ENCODE data around the gene GGA1.

GGA1 gene

DNA sequence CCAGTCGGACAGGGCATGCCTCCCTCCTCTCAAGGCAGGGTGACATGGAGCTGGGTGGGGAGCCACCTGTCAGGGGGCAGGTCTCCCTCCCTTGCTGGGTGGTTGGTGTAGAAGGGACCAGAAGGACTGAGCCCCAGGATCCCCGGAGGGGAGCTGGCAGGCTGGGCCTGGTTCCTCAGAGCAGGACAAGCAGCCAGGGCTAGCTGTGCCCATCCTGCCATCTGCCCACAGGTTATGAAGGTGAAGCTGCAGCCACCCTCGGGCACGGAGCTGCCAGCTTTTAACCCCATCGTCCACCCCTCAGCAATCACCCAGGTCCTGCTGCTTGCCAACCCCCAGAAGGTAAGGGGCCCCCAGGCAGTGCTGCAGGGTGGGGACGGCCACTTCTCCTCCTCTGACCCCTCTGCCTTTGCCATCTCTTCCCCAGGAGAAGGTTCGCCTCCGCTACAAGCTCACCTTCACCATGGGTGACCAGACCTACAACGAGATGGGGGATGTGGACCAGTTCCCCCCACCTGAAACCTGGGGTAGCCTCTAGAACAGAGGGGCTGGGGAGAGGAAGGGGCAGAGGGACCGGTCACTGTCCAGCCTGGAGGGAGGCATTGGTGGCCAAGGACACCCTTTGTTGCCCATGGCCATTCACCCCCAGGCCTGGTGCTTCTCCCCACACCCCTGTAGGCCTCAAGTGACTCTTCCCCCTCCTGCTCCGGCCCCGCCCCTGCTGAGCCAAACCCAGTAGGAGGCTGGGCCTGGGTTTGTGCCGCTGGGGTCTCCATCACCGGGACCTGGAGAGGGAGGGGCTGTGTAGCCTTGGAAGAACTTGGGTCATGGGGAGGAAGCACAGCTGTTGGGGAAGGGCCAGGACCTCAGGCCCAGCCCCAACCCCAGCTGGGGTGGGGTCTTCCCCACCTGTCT, 23.8 kb downstream of the GGA1 start:
- DNase-seq = no peak

DNA sequence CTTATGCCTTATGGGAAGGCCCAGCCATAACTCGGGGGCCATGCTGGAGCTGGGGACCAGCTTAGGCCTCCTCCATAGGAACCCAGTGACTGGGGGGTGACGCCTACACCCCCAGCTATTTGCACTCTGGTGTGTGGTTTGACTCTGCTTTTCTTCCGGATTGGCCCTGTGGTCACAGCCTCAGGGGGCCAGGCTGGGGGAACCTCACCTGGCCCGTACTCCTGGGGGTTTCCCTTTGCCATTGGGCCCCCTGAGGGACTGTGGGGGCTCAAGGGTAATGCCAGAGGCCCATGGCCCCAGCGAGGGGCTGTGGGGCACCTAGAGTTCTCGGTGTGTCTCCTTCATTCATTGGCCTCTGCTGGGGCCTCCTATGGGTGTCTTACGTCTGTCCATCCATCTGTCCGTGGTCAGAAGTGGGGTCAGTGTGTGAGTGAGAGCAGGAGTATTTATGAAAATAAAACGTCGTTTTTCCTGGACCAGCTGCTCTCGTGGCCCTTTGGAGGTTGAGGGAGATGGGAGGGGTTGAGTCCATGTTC, 24.5 kb downstream of the GGA1 start:
- peak; percentile 58 for DNase-seq

DNA sequence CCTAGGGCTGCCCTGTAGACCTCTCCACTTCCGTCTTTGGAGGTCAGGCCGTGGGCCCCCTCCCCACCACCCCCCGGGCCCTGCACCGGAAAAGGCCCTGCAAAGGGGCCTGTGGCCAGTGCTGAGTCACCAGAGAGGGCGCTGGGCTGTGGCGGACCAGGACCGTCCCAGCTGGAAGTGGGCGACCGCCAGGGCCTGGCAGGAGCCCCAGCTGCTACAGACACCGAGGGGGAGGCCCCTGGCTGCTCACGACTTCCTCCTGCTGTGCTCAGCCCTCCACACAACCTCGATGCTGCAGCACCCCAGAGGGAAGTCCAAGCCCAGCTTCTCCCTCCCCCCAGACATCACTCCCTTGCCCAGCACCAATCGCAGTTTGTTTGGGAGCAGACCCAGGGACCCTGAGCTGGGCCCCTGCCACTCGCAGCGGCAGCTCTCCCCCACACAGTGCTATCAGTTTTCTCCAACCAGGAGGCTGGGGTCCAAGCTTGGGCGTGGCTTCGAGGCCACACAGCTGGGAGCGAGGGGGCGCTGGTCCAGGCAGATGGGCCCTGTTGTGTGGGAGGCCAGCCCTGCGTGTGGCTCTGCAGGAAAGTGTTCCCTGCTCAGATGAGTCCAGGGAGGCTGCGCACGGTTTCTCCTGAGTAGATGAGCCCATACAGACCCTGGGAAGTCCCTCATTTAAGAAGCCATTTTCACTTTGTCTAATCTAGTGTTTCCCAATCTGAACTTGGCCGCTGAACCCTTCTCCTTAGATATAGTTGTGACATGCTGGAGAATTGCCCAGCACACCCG, 25.2 kb downstream of the GGA1 start:
- DNase-seq = peak; percentile 81

DNA sequence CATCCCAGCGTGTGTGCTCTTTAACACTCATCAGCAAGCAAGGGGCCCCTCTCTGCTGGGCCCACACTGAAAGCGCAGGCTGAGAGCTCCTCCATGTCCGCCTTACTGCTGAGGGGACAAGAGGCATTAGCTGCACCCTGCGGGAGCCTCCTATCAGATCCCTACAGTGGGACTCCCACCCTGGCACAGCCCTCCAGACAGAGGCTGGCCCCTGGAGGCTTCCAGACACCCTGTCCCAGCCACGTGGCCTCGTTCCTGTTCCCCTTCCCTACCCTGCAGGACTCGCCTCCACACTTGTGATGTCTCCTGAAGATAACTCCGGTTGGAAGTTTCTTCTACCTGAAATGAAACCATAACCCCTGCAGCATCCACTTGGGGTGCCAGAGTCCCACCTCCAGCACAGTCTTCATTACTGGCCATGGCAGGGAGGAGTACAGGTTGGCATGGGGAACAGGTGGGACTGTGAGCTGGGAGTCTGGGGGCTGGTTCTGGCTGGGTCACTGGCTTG, 25.8 kb downstream of the GGA1 start:
- DNase-seq = no peak

DNA sequence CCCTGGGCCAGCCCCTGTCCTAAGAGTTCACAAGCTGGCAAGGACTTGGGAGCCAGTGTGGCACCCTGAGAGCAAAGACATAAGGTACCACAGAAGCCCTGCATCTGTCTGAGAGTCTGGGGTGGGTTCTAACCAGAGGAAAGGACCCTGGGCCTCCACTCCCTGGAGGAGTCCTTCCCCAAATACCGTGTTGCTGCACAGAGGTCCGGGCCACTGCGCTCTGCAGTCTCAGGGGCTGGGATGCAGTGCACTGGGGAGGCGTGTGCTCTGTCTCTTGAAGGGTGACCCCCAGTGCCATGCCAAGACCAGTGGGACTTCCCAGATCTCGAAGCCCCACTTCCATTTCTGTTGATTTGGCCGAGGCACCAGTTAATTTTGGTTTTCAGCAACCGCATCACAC, 26.5 kb downstream of the GGA1 start:
- DNase-seq = no peak

DNA sequence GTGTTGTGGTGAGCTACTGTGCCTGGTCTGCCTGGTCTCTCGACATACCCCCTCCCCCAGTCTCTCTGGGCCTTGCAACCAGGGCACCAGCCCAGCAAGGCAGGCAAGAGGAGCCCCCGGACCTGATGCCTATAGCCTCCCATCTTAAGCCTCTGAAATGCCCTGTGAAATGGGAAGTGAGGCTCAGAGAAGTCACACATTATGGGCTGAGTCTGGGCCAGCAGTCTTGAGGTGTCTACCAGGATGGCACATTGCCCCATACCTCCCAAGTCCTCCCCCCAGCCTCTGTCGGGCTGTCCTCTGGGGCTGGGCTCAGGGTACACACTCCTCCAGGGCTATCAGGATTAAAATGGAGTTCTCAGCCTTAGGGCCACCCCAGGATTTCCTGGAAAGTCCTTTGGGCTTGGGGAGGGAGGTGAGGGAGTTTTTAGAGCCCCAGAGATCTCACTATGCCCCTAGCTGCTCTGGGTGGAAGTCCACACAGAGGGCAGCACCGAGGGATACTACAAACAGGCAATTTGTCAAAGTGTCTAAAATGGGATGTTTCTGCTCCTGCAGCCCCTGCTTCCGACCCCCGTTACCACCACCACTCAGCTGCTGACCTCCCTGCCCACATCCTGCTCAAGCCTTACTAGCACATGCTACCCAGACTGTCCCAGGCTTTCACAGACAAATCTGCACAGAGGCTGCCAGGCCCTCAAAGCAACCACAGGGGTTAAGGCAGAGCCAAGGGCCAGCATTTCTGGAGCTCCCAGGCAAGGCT, 27.7 kb downstream of the GGA1 start:
- no peak for DNase-seq

DNA sequence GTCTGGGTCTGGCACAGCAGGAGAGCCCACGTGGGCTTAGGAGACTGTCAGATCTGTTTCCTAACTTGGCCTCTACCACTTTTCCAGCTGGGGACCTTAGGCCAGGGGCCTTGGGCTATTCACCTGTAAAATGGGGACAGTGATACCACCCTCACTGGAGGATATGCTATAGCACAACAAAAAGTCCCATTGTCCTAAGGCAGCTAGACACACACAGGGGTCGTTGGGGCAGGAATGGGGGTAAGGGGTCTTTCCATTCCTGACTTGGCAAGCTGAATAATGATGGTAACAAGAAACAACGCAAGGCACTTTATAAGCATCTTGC, 28.3 kb downstream of the GGA1 start:
- DNase-seq = no peak

DNA sequence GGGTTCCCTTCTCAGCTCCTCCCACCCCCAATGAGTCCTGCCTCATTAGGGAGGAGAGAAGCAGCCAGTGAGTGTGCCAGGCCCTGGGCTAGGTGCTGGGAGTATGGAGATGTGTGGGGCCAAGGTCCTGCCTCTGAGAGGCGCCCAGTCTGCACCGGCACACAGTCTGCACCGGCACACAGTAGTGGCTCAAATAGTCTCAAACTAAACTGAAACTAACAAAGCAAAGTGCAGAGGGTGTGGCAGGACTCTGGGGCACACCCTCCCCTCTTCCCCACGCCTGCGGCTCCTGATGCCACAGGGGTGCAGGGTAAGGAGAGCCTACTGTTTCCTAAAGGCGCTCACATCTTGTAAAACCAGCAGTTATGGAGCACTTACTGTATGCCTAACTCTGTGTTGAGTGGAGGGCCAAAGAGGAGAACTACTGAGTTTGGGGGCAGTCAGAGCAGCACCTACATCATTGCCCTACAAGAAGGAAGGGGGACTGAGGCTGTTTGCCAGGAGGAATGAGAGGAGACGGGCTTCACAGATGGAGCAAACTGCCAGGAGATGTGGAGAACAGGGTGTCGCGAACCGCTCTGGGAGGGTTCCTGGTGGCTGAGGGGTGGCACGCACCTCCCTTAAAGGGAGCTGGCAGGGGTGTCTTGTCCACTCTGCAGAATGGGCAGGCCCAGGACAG, 29.9 kb downstream of the GGA1 start:
- DNase-seq = no peak

DNA sequence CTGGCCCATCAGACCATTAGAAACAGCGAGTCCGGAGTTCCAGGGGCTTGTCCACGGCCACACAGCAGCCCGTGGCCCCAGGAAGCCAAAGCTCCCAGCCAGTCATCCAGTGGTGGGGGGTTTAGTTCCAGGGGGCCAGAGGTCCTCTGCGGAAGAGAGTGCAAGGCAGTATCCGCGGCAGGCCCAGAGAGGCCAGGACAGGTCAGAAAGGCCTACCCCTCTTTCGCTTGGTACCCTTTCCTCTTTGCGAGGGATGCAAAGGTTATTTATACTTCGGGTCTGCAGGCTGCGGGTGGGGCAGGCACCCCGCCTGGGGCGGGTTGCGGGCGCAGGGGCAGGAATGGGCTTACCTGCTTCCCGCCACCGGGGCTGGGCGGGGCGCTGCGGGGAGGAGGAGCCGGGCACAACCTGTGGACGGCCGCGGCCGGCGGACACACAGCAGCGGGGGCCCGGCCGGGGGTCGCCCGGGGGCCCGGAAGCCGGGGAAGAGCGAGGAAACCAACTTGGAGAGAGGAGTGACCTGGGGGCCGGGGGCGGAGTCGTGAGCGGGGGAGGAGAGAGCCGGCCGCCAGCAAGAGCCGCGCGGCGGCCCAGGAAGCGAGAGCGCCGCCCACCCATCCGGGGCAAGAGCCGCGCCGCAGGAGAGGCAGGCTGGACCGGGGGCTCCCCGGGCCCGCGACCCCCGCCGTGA, 30.6 kb downstream of the GGA1 start, which contains the start of gene SH3BP1:
TSS of gene SH3BP1 (plus strand) at position 600 of the 691 bp plus-strand sequence. CDS start 119 bp downstream, outside the sequence.
- DNase-seq = peak; percentile 46

DNA sequence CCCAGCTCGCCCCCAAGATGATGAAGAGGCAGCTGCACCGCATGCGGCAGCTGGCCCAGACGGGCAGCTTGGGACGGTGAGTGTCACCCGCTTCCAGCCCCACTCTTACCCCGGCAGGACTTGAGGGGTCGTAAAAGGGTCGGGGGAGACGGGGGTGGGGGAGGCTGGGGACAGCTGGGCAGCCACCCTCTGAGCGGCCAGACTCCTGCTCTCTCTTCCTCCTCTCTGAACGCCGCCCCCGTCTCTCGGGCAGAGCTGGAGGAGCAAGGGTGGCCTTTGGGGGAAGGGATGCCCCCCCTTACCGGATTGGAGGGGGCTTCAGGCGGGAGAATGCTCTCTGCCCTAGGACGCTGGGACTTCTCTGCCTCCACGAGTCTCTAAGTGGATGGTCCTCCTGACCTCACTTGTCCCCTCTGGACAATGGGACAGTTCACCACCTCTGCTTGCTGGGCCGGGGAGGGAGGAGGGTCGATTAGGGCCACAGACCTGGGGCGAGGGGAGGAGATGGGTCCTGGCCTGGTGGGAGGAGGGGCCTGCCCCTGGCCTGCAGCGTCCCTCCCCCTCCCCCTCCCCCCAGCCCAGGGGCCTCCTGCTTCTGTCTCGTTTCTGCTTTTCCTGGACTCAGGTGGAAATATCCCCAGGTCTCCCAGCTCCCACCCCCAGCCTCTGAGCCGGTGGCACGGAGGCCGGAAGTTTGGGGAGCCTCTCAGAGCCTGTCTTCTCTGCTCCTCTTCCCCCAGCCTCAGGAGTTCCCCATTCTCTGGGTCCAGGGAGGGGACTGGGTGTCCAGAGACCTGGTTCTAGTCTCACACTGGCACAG, 31.3 kb downstream of the GGA1 start:
- no peak for DNase-seq

DNA sequence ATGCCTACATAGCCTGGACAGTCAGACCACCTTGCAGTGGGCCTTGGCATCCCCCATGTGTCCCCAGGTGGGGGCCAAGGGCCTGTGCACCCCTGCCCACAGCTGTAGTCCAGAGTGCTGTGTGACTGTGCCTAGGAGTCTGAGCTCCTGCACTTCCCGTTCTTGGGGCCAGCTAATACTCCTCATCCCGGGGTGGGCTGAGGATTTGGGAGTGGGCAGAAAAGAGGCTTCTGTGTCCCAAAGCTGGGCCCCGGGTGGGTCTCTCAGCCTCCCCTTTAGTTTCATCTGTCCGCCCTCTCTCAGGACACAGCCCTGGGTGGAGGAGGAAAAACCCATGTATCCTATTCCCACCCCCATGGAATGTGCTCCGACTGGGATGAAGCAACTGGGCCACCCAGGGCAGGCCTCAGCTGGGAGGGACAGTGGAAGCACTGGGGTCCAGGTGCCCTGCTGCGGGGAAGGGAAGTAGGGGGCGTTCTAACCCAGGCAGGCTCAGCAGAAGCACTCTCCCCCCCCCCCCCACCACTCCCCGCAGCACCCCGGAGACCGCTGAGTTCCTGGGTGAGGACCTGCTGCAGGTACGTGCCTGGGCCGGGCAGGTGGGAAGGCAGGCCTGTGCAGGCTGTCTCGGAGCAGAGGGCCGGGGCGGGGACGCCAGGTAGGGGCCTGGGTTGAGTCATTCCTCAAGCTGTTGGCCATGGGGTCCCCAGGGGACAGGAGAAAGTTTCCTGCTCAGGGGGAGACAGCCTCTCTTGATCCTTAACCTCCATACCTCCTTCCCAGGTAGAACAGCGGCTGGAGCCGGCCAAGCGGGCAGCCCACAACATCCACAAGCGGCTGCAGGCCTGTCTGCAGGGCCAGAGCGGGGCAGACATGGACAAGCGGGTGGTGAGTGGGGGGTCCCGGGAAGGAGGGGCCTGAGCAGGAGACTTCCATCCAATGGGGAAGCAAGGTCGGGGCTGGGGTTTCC, 32.2 kb downstream of the GGA1 start:
- no peak for DNase-seq

DNA sequence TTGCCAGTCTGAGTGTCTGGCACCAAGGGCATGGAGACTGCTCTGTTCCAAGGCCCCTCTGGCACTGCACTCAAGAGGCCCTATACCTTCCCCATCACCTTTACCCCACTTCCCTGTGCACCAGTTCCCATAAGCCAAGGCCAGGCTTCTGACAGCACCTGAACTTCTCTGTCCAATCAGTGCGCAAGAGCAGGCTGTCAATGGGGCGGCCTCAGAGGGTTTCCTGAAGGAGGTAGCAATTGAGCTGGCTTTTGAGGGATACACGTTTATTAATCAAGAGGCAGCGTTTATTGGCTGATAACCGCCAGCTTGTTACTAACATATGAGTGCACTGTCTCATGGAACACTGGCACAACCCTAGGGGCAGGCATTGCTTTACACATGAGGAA, 32.9 kb downstream of the GGA1 start:
- no peak for DNase-seq

DNA sequence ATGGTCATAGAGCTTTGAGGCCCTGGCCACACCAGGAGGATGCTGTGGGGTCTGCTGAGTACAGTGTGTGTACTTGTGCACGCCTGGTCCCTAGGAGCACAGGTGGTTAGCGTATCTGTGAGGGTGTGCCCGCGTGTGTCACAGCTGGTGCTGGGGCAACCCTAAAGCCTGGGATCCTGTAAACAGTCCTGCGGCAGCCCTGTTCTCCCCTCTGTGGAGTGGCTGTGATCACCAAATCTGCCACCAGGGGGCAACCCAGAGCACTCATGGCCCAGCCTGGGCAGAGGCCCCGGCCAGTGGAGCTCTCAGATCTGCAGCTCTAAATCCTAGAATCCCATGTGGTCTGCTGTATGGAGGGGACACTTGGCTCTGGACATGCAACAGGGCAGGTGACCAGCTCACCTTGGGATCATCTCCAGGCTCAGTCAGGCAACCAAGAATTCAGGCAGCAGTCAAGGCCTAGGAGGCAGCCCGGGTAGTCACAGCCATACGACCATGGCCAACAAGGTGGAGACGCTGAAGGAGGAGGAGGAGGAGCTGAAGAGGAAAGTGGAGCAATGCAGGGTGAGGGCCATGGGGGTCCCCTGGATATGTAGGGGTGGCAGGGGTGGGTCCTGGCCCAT, 34.7 kb downstream of the GGA1 start:
- DNase-seq = peak; percentile 76

DNA sequence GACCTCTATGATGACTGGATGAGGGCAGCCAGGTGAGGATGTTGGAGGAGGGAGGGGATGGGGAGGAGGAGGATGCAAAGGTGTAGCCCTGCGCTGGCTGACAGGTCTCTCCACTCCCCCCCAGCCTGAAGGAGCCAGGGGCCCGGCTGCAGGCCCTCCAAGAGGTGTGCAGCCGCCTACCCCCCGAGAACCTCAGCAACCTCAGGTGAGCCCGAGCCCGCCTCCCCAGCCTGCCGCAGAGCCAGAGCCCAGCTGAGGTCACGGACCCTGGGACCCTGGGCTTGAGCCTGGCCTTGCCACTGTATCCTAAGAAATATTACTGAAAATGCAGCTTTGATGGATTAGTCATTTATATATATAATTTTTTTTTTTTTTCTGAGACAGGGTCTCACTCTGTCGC, 38.7 kb downstream of the GGA1 start:
- no peak for DNase-seq

DNA sequence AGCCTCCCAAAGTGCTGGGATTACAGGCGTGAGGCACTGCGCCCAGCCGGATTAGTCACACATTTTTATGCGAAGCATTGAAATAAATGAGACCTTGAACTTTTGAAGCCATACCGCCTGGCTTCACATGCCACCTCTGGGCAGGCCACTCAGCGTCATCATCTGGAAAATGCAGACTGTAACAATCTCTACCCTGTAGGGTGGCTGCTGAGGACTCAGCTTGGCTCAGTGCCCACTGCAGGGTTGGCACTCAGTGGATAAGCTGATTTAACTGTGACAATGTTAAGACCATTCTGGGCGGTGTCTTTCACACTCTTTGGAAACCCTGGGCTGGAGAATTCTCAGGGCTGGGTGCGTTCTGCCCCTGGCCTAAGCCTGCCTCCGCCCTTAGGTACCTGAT, 39.3 kb downstream of the GGA1 start:
- DNase-seq = no peak

DNA sequence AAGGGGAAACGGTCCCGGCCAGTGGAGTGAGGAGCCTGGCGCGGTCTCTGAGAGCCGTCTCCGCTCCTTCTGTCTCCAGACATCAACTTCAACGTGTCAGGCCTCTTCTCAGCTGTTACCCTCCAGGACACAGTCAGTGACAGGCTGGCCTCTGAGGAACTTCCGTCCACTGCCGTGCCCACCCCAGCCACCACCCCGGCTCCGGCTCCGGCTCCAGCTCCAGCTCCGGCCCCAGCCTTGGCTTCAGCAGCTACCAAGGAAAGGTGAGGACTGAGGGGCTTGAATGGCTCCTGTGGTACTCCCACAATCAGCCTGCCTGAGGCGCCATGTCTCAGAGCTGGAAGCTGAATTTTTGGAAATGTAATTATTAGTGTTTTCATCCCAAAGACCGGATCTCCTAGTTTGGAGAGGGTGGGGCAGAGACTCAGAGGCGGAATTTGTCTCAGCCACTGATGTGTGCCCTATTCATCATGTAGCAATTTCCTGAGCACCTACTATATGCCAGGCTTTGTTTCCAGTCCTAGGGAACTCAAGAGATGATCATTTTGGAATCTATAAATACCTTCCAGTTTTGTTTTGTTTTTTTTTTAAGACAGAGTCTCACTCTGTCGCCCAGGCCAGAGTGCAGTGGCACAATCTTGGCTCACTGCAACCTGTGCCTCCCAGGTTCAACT, 42.0 kb downstream of the GGA1 start:
- no peak for DNase-seq

DNA sequence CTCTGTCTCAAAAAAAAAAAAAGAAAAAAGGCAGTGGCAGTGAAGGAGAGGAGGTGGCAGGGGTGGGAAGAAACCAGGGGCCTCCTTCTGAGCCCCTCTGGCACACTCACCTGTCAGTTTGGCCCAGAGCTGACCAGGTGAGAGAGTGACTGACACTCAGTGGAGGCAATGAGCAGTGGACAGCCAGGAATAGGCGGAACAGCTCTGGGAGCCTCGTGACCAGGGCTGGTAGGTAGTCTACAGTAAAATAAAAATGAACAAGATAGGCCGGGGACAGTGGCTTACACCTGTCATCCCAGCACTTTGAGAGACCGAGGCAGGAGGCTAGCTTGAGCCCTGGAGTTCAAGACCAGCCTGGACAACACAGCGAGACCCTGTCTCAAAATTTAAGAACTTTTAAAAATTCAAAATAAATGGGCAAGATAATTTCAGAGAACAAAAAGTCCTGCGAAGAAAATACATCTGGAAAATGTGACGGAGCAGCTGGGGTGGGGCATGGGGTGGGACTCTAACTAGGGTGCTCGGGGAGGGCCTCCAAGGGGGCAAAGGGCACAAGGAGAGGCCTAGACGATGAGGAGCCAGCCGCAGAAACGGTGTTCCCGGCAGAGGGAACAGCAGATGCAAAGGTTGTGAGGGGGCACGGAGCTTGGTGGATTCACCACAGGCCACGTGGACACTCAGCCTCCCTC, 46.1 kb downstream of the GGA1 start:
- no peak for DNase-seq

DNA sequence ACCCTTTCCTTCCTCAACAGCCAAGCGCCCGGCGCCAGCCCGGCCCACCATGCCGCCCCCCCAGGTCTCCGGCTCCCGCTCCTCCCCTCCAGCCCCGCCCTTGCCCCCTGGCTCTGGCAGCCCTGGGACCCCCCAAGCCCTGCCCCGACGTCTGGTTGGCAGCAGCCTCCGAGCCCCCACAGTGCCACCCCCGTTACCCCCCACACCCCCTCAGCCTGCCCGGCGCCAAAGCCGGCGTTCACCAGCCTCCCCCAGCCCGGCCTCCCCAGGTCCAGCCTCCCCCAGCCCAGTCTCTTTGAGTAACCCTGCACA, 46.6 kb downstream of the GGA1 start:
- no peak for DNase-seq
